ENCODE measurements around the gene KPNA2.

DNA sequence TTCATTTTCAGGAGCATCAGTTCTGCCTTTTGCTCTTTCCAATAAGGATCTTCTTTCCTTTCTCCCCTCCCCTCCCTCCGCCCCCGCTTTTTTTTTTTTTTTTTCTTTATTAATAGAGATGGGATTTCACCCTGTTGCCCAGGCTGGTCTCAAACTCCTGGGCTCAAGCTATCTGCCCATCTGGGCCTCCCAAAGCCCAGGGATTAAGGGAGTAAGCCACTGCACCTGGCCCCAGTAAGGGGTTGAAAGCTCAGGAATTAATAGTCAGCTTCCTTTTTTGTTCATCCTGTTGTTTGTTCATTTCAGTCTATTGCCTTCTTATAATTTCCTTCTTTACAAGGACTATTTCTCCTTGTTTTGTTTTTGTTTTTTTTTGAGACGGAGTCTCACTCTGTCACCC is 31.3 kb upstream of the KPNA2 start:
- no peak for TF ChIP-seq CTCF (IDR thresholded peaks at IDR 0.05)
- TF ChIP-seq POLR2A (IDR thresholded peaks at IDR 0.05): no peak

Data from uterus (tissue), 2 donors.